GM23248 (cell line): Measurements from ENCODE around the gene CCDC86.

Experiments
- EZH2 ChIP-seq: fragments of 200-600 bp; sonication (generic); IDR thresholded peaks from 2 replicates; pipeline ENCODE4 v1.6.1; 2018; ENCODE audit warnings: antibody characterized with exemption, mild to moderate bottlenecking; ENCODE audit not compliant: insufficient read depth, poor library complexity, severe bottlenecking
- EZH2phosphoT487 ChIP-seq: fragments of 200-600 bp; sonication (generic); IDR thresholded peaks from 2 replicates; pipeline ENCODE4 v1.6.1; 2018; ENCODE audit warnings: antibody characterized with exemption, moderate library complexity, mild to moderate bottlenecking, low read depth; ENCODE audit not compliant: insufficient read depth

DNA sequence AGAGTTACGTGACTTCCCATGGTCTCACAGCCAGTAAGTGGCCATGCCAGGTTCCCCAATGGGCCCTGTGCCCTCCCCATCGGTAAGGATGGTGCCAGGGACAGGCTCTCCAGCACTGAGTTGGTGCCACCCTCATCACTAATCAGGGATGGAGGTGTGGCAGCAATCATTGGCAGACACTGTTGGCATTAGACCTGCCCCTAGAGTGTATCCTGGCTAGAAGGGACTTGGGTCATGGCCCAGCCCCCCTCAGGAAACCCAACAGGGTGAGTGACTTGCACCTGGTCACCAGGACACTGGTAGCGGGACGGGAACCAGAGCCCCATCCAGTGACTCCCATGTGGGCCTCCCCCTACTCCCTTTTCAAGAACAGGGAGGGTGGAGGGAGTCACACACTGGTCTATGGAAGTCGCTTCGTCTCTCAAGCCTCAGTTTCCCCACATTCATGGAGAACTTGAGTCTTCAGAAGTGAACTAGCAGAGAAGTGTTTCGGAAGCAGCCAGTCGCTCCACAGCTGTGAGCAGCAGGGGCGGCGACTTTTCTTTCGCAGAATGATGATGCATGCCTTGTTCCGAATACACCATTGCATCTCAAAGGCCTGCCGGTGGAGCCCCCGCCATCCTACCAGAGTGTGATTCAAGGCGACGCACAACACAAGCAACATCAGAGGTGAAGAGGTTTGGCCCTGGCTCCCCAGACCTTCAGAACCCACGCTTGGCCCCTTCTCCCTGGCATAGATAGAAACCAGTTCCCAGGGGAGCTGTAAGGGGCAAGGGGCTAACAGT is 43.9 kb upstream of the CCDC86 start:
- TF ChIP-seq EZH2 (no peak), EZH2phosphoT487 (no peak)
